H9 (cell line): ENCODE results near the gene FAT1. TPM values are rescaled to one million over a fixed set of nuclear protein-coding genes. Genes with fewer than 3 reads are reported as not detected.

Experiments
- DNase-seq: peaks from one replicate; pipeline ENCODE4 v3.0.0-alpha.2; 2017
- H2AFZ ChIP-seq: one replicate; pipeline ENCODE4 v1.6.1; 2013; ENCODE audit warnings: mild to moderate bottlenecking, low read length, control low read depth, moderate library complexity
- H2AK5ac ChIP-seq: 2 replicates; pipeline ENCODE4 v1.6.1; 2013; ENCODE audit warnings: low read length, control low read depth, mixed read lengths; ENCODE audit not compliant: insufficient read length
- H2BK120ac ChIP-seq: one replicate; pipeline ENCODE4 v1.6.1; 2013; ENCODE audit warnings: low read depth, mild to moderate bottlenecking, low read length, control low read depth, inconsistent platforms; ENCODE audit not compliant: poor library complexity, severe bottlenecking
- H2BK12ac ChIP-seq: 2 replicates; pipeline ENCODE4 v1.6.1; 2013; ENCODE audit warnings: low read length, control low read depth, mixed read lengths, low read depth; ENCODE audit not compliant: insufficient read length
- H2BK15ac ChIP-seq: 2 replicates; pipeline ENCODE4 v1.6.1; 2013; ENCODE audit warnings: low read depth, low read length, control low read depth
- H2BK20ac ChIP-seq: one replicate; pipeline ENCODE4 v1.6.1; 2013; ENCODE audit warnings: low read depth, mild to moderate bottlenecking, low read length, control low read depth, inconsistent platforms; ENCODE audit not compliant: poor library complexity, severe bottlenecking
- H2BK5ac ChIP-seq: 2 replicates; pipeline ENCODE4 v1.6.1; 2013; ENCODE audit warnings: low read length, control low read depth, mixed read lengths; ENCODE audit not compliant: insufficient read length
- H3K14ac ChIP-seq: 2 replicates; pipeline ENCODE4 v1.6.1; 2013; ENCODE audit warnings: low read length, control low read depth; ENCODE audit not compliant: insufficient read depth
- H3K18ac ChIP-seq: 2 replicates; pipeline ENCODE4 v1.6.1; 2013; ENCODE audit warnings: low read depth, mild to moderate bottlenecking, mixed read lengths, low read length, control low read depth; ENCODE audit not compliant: insufficient read length
- H3K23ac ChIP-seq: 2 replicates; pipeline ENCODE4 v1.6.1; 2013; ENCODE audit warnings: low read length, control low read depth, mixed read lengths, low read depth; ENCODE audit not compliant: insufficient read length
- H3K23me2 ChIP-seq: 2 replicates; pipeline ENCODE4 v1.6.1; 2013; ENCODE audit warnings: low read depth, mild to moderate bottlenecking, mixed read lengths, low read length, control low read depth; ENCODE audit not compliant: insufficient read length, poor library complexity, severe bottlenecking
- H3K27ac ChIP-seq: 2 replicates; pipeline ENCODE4 v1.5.1; 2013; ENCODE audit warnings: low read length, control low read depth, mixed read lengths, low read depth; ENCODE audit not compliant: insufficient read length
- H3K27me3 ChIP-seq: 2 replicates; pipeline ENCODE4 v1.6.1; 2013; ENCODE audit warnings: low read length, control low read depth, inconsistent platforms; ENCODE audit not compliant: insufficient read depth
- H3K4ac ChIP-seq: 2 replicates; pipeline ENCODE4 v1.6.1; 2013; ENCODE audit warnings: low read depth, mild to moderate bottlenecking, control low read depth, inconsistent platforms, low read length, moderate library complexity
- H3K4me1 ChIP-seq: 2 replicates; pipeline ENCODE4 v1.6.1; 2013; ENCODE audit warnings: low read length, control low read depth, inconsistent platforms; ENCODE audit not compliant: insufficient read depth
- H3K4me2 ChIP-seq: 2 replicates; pipeline ENCODE4 v1.6.1; 2013; ENCODE audit warnings: low read length, control low read depth, mixed read lengths; ENCODE audit not compliant: insufficient read length, insufficient read depth
- H3K56ac ChIP-seq: 2 replicates; pipeline ENCODE4 v1.6.1; 2013; ENCODE audit warnings: low read depth, mild to moderate bottlenecking, mixed read lengths, low read length, control low read depth; ENCODE audit not compliant: insufficient read length
- H3K79me1 ChIP-seq: 2 replicates; pipeline ENCODE4 v1.6.1; 2013; ENCODE audit warnings: low read depth, mild to moderate bottlenecking, moderate library complexity, low read length, control low read depth, inconsistent platforms; ENCODE audit not compliant: insufficient read depth, poor library complexity, severe bottlenecking
- H3K79me2 ChIP-seq: 2 replicates; pipeline ENCODE4 v1.6.1; 2013; ENCODE audit warnings: low read length, control low read depth, inconsistent platforms; ENCODE audit not compliant: insufficient read depth
- H3K9ac ChIP-seq: 2 replicates; pipeline ENCODE4 v1.6.1; 2013; ENCODE audit warnings: low read length, control low read depth, mixed read lengths; ENCODE audit not compliant: insufficient read length; ENCODE audit errors: extremely low read depth
- H3K9me3 ChIP-seq: one replicate; pipeline ENCODE4 v1.6.1; 2013; ENCODE audit warnings: low read depth, low read length, inconsistent platforms; ENCODE audit not compliant: control insufficient read depth
- H3T11ph ChIP-seq: one replicate; pipeline ENCODE4 v1.6.1; 2013; ENCODE audit warnings: mild to moderate bottlenecking, low read length, control low read depth, inconsistent platforms
- H4K20me1 ChIP-seq: one replicate; pipeline ENCODE4 v1.6.1; 2013; ENCODE audit not compliant: control insufficient read depth, insufficient read length, insufficient read depth
- H4K5ac ChIP-seq: 2 replicates; pipeline ENCODE4 v1.6.1; 2013; ENCODE audit warnings: low read depth, mild to moderate bottlenecking, mixed read lengths, low read length, control low read depth; ENCODE audit not compliant: insufficient read length
- H4K8ac ChIP-seq: replicated peaks from 2 replicates; pipeline ENCODE4 v1.6.1; 2013; ENCODE audit warnings: low read length, control low read depth, mixed read lengths, low read depth; ENCODE audit not compliant: insufficient read length
- H4K91ac ChIP-seq: 2 replicates; pipeline ENCODE4 v1.6.1; 2013; ENCODE audit warnings: low read depth, mild to moderate bottlenecking, moderate library complexity, mixed read lengths, low read length, control low read depth; ENCODE audit not compliant: insufficient read length
- H3K27ac Mint-ChIP-seq, 3 experiments: 2 replicates in 2 of 3; 3 replicates in 1 of 3; pipeline ENCODE4 v1.8.0; 2020 to 2021; ENCODE audit warnings: mixed read lengths in 3 of 3, mild to moderate bottlenecking in 1 of 3, moderate library complexity in 1 of 3
- H3K27me3 Mint-ChIP-seq: 2 replicates; pipeline ENCODE4 v1.8.0; 2021; ENCODE audit warnings: low read depth, mild to moderate bottlenecking, moderate library complexity, mixed read lengths
- H3K36me3 Mint-ChIP-seq, 3 experiments: 2 replicates in 2 of 3; 3 replicates in 1 of 3; pipeline ENCODE4 v1.8.0; 2020 to 2021; ENCODE audit warnings: low read depth in 3 of 3, mixed read lengths in 3 of 3; ENCODE audit not compliant: insufficient read depth in 1 of 3
- H3K4me1 Mint-ChIP-seq, 2 experiments: 2 replicates each; pipeline ENCODE4 v1.8.0; 2020; ENCODE audit warnings: mixed read lengths in 2 of 2
- H3K4me3 Mint-ChIP-seq, 2 experiments: 2 replicates in 1 of 2; 3 replicates in 1 of 2; pipeline ENCODE4 v1.8.0; 2020 to 2021; ENCODE audit warnings: mild to moderate bottlenecking in 2 of 2, mixed read lengths in 2 of 2, moderate library complexity in 1 of 2
- H3K9me3 Mint-ChIP-seq, 2 experiments: 2 replicates in 1 of 2; 3 replicates in 1 of 2; pipeline ENCODE4 v1.8.0; 2020; ENCODE audit warnings: mild to moderate bottlenecking in 2 of 2, mixed read lengths in 2 of 2, moderate library complexity in 1 of 2
- CTCF ChIP-seq: fragments of 200-600 bp; sonication (generic); conservative IDR thresholded peaks from 3 replicates; pipeline ENCODE4 v1.8.0; 2021; ENCODE audit warnings: antibody characterized with exemption, mild to moderate bottlenecking
- WGBS: extraction: QIAGEN DNeasy Blood & Tissue Kit; methylation state at CpG from one replicate; pipeline ENCODE4 v1.1.7; 2013; ENCODE audit warnings: missing lambda C conversion rate, low lambda C conversion rate, mixed read lengths; ENCODE audit not compliant: insufficient read length; ENCODE audit errors: extremely low coverage; 5-methylcytosine and 5-hydroxymethylcytosine counted together
- total RNA-seq: library from RNA; stranded (reverse); gene quantifications from 2 replicates; pipeline ENCODE4 v1.2.1, GENCODE V29; 2021

FAT1 gene
- total RNA-seq, 1 experiment from 2014 or later, result 173 TPM

GRCh38 chr4:186726426-186727168, 2.9 kb upstream of the FAT1 start:
- Histone ChIP-seq H3K4me2 (peak overlapping the region; percentile 92), H2BK120ac (no peak overlapping the region), H2BK5ac (no peak overlapping the region), H4K5ac (no peak overlapping the region), H3K23ac (no peak overlapping the region), H4K20me1 (no peaks in the 10 kb centered on the region), H3K27ac (no peak overlapping the region), H3T11ph (no peak overlapping the region), H3K79me2 (no peaks in the 10 kb centered on the region; the same call in 1 of the 2 replicates), H4K91ac (no peak overlapping the region), H3K18ac (no peak overlapping the region), H2BK12ac (no peak overlapping the region), H3K27me3 (no peaks in the 10 kb centered on the region; the same call in 1 of the 2 replicates), H3K79me1 (no peaks in the 10 kb centered on the region), H2AFZ (no peak overlapping the region), H2AK5ac (no peak overlapping the region), H4K8ac (no peak overlapping the region), H3K9ac (peak overlapping the region; percentile 49), H2BK20ac (no peak overlapping the region), H3K56ac (no peak overlapping the region), H3K23me2 (peaks cover 18% of the 10 kb centered on the region), H3K4me1 (no peaks in the 10 kb centered on the region; the same call in 1 of the 2 replicates), H3K4ac (no peak overlapping the region), H3K14ac (peak overlapping the region; percentile 66), H2BK15ac (no peak overlapping the region), H3K9me3 (no peaks in the 10 kb centered on the region)
- no CpG with 5 or more reads among the region's 82 CpGs for WGBS
- TF ChIP-seq CTCF, result no peak
- Mint-ChIP-seq H3K27ac (peak overlapping the region; percentile 86 to 95 (median 87)), H3K4me1 (peaks cover 30 to 41% of the 10 kb centered on the region in 2 experiments), H3K9me3 (peaks cover 2 to 3% of the 10 kb centered on the region in 2 experiments; a peak in 3 of 5 replicates), H3K4me3 (peak overlapping the region; percentile 92 to 98), H3K27me3 (peaks cover 13% of the 10 kb centered on the region), H3K36me3 (peaks cover 0 to 4% (median 0%) of the 10 kb centered on the region in 3 experiments; a peak in 1 of 7 replicates)
- peak; percentile 85 for DNase-seq
